ENCODE results near the gene SLC25A2.

SLC25A2 gene

GRCh38 chr5:141306630-141307029 is 2.8 kb upstream of the SLC25A2 start:
- DNase-seq: no peak

GRCh38 chr5:141298376-141298775 is 5.5 kb downstream of the SLC25A2 start:
- no peak for DNase-seq

- DNase-seq: no peak
Observed at GRCh38 chr5:141272906-141273305, 30.9 kb downstream of the SLC25A2 start.

- DNase-seq: no peak
Observed at GRCh38 chr5:141269195-141269594, 34.7 kb downstream of the SLC25A2 start.

GRCh38 chr5:141261238-141261546 is 42.7 kb downstream of the SLC25A2 start:
- no peak for DNase-seq

- no peak for DNase-seq
Observed at GRCh38 chr5:141260458-141261237, 43.2 kb downstream of the SLC25A2 start.

GRCh38 chr5:141258948-141259347 is 44.9 kb downstream of the SLC25A2 start:
- no peak for DNase-seq

GRCh38 chr5:141258464-141258863 is 45.4 kb downstream of the SLC25A2 start:
- DNase-seq: no peak
